OCI-LY3 (cell line): ENCODE measurements around the gene C10orf105.

Source experiments
- H2AFZ ChIP-seq: fragments of 200-600, 300-600 bp; shearing (Covaris generic); 2 replicates; pipeline ENCODE4 v1.6.0; 2014; ENCODE audit warnings: antibody characterized with exemption, low read depth, low read length
- H3K27ac ChIP-seq: fragments of 200-600, 300-600 bp; sonication (generic); 2 replicates; pipeline ENCODE4 v1.5.1; 2014; ENCODE audit warnings: mild to moderate bottlenecking, low read length, moderate library complexity, mixed read lengths
- H3K27me3 ChIP-seq: fragments of 200-600, 300-600 bp; sonication (generic); 2 replicates; pipeline ENCODE4 v1.6.1; 2014; ENCODE audit warnings: low read depth, low read length, mixed read lengths
- H3K36me3 ChIP-seq: fragments of 200-600, 300-600 bp; sonication (generic); replicated peaks from 2 replicates; pipeline ENCODE3; 2014; ENCODE audit warnings: low read depth, low read length, mixed read lengths
- H3K4me1 ChIP-seq: fragments of 300-600, 200-600 bp; sonication (generic); 2 replicates; pipeline ENCODE4 v1.6.1; 2014; ENCODE audit warnings: low read length, mixed read lengths
- H3K4me2 ChIP-seq: fragments of 200-600, 300-600 bp; sonication (generic); 2 replicates; pipeline ENCODE4 v1.6.1; 2014; ENCODE audit warnings: low read length, mixed read lengths
- H3K4me3 ChIP-seq: fragments of 300-600, 200-600 bp; sonication (generic); 2 replicates; pipeline ENCODE4 v1.5.1; 2014; ENCODE audit warnings: antibody characterized with exemption, mild to moderate bottlenecking, low read length, moderate library complexity
- H3K79me2 ChIP-seq: fragments of 300-600, 200-600 bp; shearing (Covaris generic); 2 replicates; pipeline ENCODE4 v1.6.1; 2014; ENCODE audit warnings: mild to moderate bottlenecking, low read length, mixed read lengths
- H3K9ac ChIP-seq: fragments of 300-600, 200-600 bp; shearing (Covaris generic); 2 replicates; pipeline ENCODE4 v1.6.0; 2014; ENCODE audit warnings: mild to moderate bottlenecking, low read length, moderate library complexity
- H3K9me3 ChIP-seq: fragments of 200-600, 300-600 bp; shearing (Covaris generic); 2 replicates; pipeline ENCODE4 v1.6.1; 2014; ENCODE audit warnings: low read length, mixed read lengths; ENCODE audit not compliant: insufficient read depth
- H4K20me1 ChIP-seq: fragments of 200-600, 300-600 bp; sonication (generic); 2 replicates; pipeline ENCODE4 v1.6.1; 2016; ENCODE audit warnings: low read length, mixed read lengths; ENCODE audit not compliant: insufficient read depth
- CTCF ChIP-seq: fragments of 200-600, 300-600 bp; sonication (generic); IDR thresholded peaks from 2 replicates; pipeline ENCODE4 v1.5.1; 2014; ENCODE audit warnings: antibody characterized with exemption, low read length, low read depth
- EZH2phosphoT487 ChIP-seq: fragments of 200-600 bp; shearing (Covaris generic); IDR thresholded peaks from 2 replicates; pipeline ENCODE4 v1.6.1; 2018; ENCODE audit warnings: antibody characterized with exemption, mixed run types, low read depth

Gene C10orf105

GRCh38 chr10:71717056-71717455 lies 2.5 kb downstream of the C10orf105 start:
- no peaks in the 10 kb centered on the region for H3K36me3 ChIP-seq
- H4K20me1 ChIP-seq, result no peaks in the 10 kb centered on the region
- H3K79me2 ChIP-seq, result no peaks in the 10 kb centered on the region
- TF ChIP-seq CTCF (no peak), EZH2phosphoT487 (no peak)
- no peak overlapping the region for H2AFZ ChIP-seq
- H3K4me2 ChIP-seq, result no peak overlapping the region
- H3K9me3 ChIP-seq, result no peaks in the 10 kb centered on the region
- H3K4me3 ChIP-seq, result no peak overlapping the region
- H3K27ac ChIP-seq, result no peak overlapping the region
- H3K27me3 ChIP-seq, result 0 out of 2 replicates have a peak, but pooled peaks cover 5% of the 10 kb centered on the region
- no peak overlapping the region for H3K9ac ChIP-seq
- H3K4me1 ChIP-seq, result peaks cover 23% of the 10 kb centered on the region

- Histone ChIP-seq H3K27ac (no peak overlapping the region), H3K9me3 (no peaks in the 10 kb centered on the region), H3K79me2 (no peaks in the 10 kb centered on the region), H3K4me2 (no peak overlapping the region), H3K27me3 (0 out of 2 replicates have a peak, but pooled peaks cover 5% of the 10 kb centered on the region), H2AFZ (no peak overlapping the region), H3K4me1 (peaks cover 23% of the 10 kb centered on the region), H3K9ac (no peak overlapping the region), H3K36me3 (no peaks in the 10 kb centered on the region), H4K20me1 (no peaks in the 10 kb centered on the region), H3K4me3 (no peak overlapping the region)
- TF ChIP-seq CTCF, result no peak
- TF ChIP-seq EZH2phosphoT487, result no peak
Measured at GRCh38 chr10:71716426-71716825, 3.2 kb downstream of the C10orf105 start.

GRCh38 chr10:71715860-71716259 lies 3.7 kb downstream of the C10orf105 start:
- Histone ChIP-seq H3K4me1 (peaks cover 23% of the 10 kb centered on the region), H3K79me2 (no peaks in the 10 kb centered on the region), H3K27me3 (0 out of 2 replicates have a peak, but pooled peaks cover 5% of the 10 kb centered on the region), H2AFZ (no peak overlapping the region), H3K9me3 (no peaks in the 10 kb centered on the region), H3K4me2 (no peak overlapping the region), H3K9ac (no peak overlapping the region), H3K27ac (no peak overlapping the region), H4K20me1 (no peaks in the 10 kb centered on the region), H3K36me3 (no peaks in the 10 kb centered on the region), H3K4me3 (no peak overlapping the region)
- no peak for TF ChIP-seq CTCF
- no peak for TF ChIP-seq EZH2phosphoT487

- H3K4me1 ChIP-seq, result peaks cover 27% of the 10 kb centered on the region
- no peak overlapping the region for H3K4me2 ChIP-seq
- H3K27me3 ChIP-seq, result no peaks in the 10 kb centered on the region
- no peaks in the 10 kb centered on the region for H3K79me2 ChIP-seq
- H3K9me3 ChIP-seq, result no peaks in the 10 kb centered on the region
- no peaks in the 10 kb centered on the region for H3K36me3 ChIP-seq
- no peak overlapping the region for H3K27ac ChIP-seq
- no peaks in the 10 kb centered on the region for H4K20me1 ChIP-seq
- H2AFZ ChIP-seq, result no peak overlapping the region
- no peak overlapping the region for H3K4me3 ChIP-seq
- TF ChIP-seq EZH2phosphoT487, result no peak
- no peak for TF ChIP-seq CTCF
- no peak overlapping the region for H3K9ac ChIP-seq
Measured at GRCh38 chr10:71715026-71715425, 4.6 kb downstream of the C10orf105 start.
